Neuronal stem cell (in vitro differentiated cells): ENCODE results near the gene TMEM30B.

ENCODE experiments used
- DNase-seq: peaks from one replicate; pipeline ENCODE4 v3.0.0-alpha.2; 2013; ENCODE audit warnings: low spot score
- H2AFZ ChIP-seq: one replicate; pipeline ENCODE4 v1.6.1; 2013; ENCODE audit warnings: mild to moderate bottlenecking, low read length, inconsistent platforms
- H2AK5ac ChIP-seq: 2 replicates; pipeline ENCODE4 v1.6.1; 2013; ENCODE audit warnings: low read depth, mild to moderate bottlenecking, inconsistent platforms, low read length, moderate library complexity, mixed read lengths
- H2BK120ac ChIP-seq: 2 replicates; pipeline ENCODE4 v1.6.1; 2013; ENCODE audit warnings: low read depth, mild to moderate bottlenecking, inconsistent platforms, low read length, moderate library complexity, mixed read lengths
- H2BK12ac ChIP-seq: one replicate; pipeline ENCODE4 v1.6.1; 2013; ENCODE audit warnings: low read length, inconsistent platforms
- H2BK15ac ChIP-seq: 2 replicates; pipeline ENCODE4 v1.6.1; 2013; ENCODE audit warnings: mild to moderate bottlenecking, low read length, inconsistent platforms, mixed read lengths
- H2BK5ac ChIP-seq: one replicate; pipeline ENCODE4 v1.6.1; 2013; ENCODE audit warnings: inconsistent platforms, mild to moderate bottlenecking, low read length, moderate library complexity
- H3K14ac ChIP-seq: one replicate; pipeline ENCODE4 v1.6.1; 2013; ENCODE audit warnings: low read length, inconsistent platforms
- H3K18ac ChIP-seq: 2 replicates; pipeline ENCODE4 v1.6.1; 2013; ENCODE audit warnings: low read length, inconsistent platforms
- H3K23ac ChIP-seq: 2 replicates; pipeline ENCODE4 v1.6.1; 2013; ENCODE audit warnings: low read depth, mild to moderate bottlenecking, mixed read lengths, low read length, inconsistent platforms; ENCODE audit not compliant: poor library complexity
- H3K27ac ChIP-seq: replicated peaks from 3 replicates; pipeline ENCODE4 v1.5.1; 2013; ENCODE audit warnings: low read length, inconsistent platforms
- H3K27me3 ChIP-seq, 3 experiments: 2 replicates each; pipeline ENCODE4 v1.6.1; 2013; ENCODE audit warnings: low read length in 3 of 3, mild to moderate bottlenecking in 2 of 3, inconsistent platforms in 1 of 3, low read depth in 1 of 3, mixed read lengths in 1 of 3, moderate library complexity in 1 of 3; ENCODE audit not compliant: control insufficient read depth in 3 of 3, insufficient read depth in 3 of 3
- H3K36me3 ChIP-seq, 2 donors: replicated peaks in 1 of 2; 2 replicates each; pipeline ENCODE4 v1.6.1; 2013; ENCODE audit warnings: low read length in 2 of 2; ENCODE audit not compliant: control insufficient read depth in 2 of 2, insufficient read depth in 2 of 2
- H3K4ac ChIP-seq: 2 replicates; pipeline ENCODE4 v1.6.1; 2013; ENCODE audit warnings: inconsistent platforms, mild to moderate bottlenecking, low read length, moderate library complexity
- H3K4me1 ChIP-seq, 2 donors: 1 replicate in 1 of 2; 2 replicates in 1 of 2; pipeline ENCODE4 v1.6.1; 2013; ENCODE audit warnings: low read length in 2 of 2, low read depth in 1 of 2; ENCODE audit not compliant: control insufficient read depth in 2 of 2, insufficient read depth in 1 of 2
- H3K4me2 ChIP-seq: one replicate; pipeline ENCODE4 v1.6.1; 2013; ENCODE audit warnings: mild to moderate bottlenecking, low read length, inconsistent platforms; ENCODE audit not compliant: insufficient read depth, poor library complexity, severe bottlenecking
- H3K4me3 ChIP-seq, 2 donors: 2 replicates each; pipeline ENCODE4 v1.5.1; 2013; ENCODE audit warnings: low read length in 2 of 2, mild to moderate bottlenecking in 2 of 2, inconsistent platforms in 1 of 2, moderate library complexity in 1 of 2
- H3K79me1 ChIP-seq: one replicate; pipeline ENCODE4 v1.6.1; 2013; ENCODE audit warnings: low read depth, mild to moderate bottlenecking, inconsistent platforms, low read length, moderate library complexity
- H3K9ac ChIP-seq: one replicate; pipeline ENCODE4 v1.6.1; 2013; ENCODE audit warnings: mild to moderate bottlenecking, low read depth, low read length, inconsistent platforms; ENCODE audit not compliant: poor library complexity
- H3K9me3 ChIP-seq, 2 donors: replicated peaks in 1 of 2; 2 replicates each; pipeline versions ENCODE3 to v1.6.1; 2013; ENCODE audit warnings: low read length in 2 of 2, mild to moderate bottlenecking in 2 of 2, inconsistent platforms in 1 of 2, low read depth in 1 of 2, mixed read lengths in 1 of 2, moderate library complexity in 1 of 2; ENCODE audit not compliant: control insufficient read depth in 2 of 2, insufficient read depth in 1 of 2
- H4K8ac ChIP-seq: one replicate; pipeline ENCODE4 v1.6.1; 2013; ENCODE audit warnings: low read depth, mild to moderate bottlenecking, inconsistent platforms, low read length, moderate library complexity
- H4K91ac ChIP-seq: one replicate; pipeline ENCODE4 v1.6.1; 2013; ENCODE audit warnings: low read length, low read depth, mild to moderate bottlenecking, inconsistent platforms; ENCODE audit not compliant: poor library complexity
- WGBS, 2 donors: extraction: QIAGEN DNeasy Blood & Tissue Kit; methylation state at CpG; one replicate each; pipeline ENCODE4 v1.1.7; 2013; ENCODE audit warnings: missing lambda C conversion rate in 2 of 2, mixed read lengths in 1 of 2; ENCODE audit not compliant: insufficient read length in 2 of 2, insufficient replicate concordance in 1 of 2; ENCODE audit errors: extremely low coverage in 2 of 2; 5-methylcytosine and 5-hydroxymethylcytosine counted together

The TMEM30B gene

DNA sequence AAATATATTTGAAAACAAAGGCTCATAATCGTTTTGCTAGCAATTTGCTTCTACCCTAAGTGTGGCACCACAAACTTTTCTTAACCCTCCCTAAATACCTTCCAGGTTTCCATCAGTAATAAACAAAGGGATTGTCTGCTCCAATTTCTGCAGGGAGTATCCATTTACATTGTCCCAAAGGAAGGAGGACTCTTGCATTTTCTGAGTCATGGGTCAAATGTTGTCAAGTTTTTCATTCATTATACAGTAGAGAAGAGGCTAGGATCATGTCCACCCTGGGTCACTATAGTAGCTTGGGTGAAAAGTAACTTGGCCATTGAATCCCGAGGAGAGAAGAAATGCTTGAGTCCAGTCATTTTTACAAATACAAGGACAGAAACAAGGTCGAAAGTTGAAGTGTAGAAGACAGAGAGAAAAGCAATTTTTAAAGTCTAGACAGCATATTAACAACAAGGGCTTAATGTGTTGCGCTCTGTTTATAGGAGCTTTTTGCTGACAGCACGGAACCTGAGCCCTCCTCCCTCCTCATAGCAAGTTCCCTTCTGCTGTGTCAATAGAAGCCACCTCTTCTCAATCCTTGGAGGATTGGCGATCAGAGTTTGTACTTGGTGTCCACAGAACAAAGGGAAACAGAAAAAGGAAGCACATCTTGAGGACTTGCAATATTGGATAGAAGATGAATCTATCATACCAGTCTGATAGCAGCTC, 53.1 kb downstream of the TMEM30B start:
- Histone ChIP-seq H4K8ac (no peak overlapping the region), H3K18ac (no peak overlapping the region), H3K27me3 (no peaks in the 10 kb centered on the region), H3K79me1 (no peaks in the 10 kb centered on the region), H3K4ac (no peak overlapping the region), H3K9me3 (peaks cover 0 to 2% of the 10 kb centered on the region in 2 donors), H2BK15ac (no peak overlapping the region), H3K4me2 (no peak overlapping the region), H4K91ac (no peak overlapping the region), H3K14ac (no peak overlapping the region), H2AK5ac (no peak overlapping the region), H3K23ac (no peak overlapping the region), H3K4me3 (no peak overlapping the region), H2BK5ac (no peak overlapping the region), H2AFZ (no peak overlapping the region), H3K4me1 (peaks cover 0 to 7% of the 10 kb centered on the region in 2 donors), H2BK120ac (no peak overlapping the region), H3K27ac (no peak overlapping the region), H3K9ac (no peak overlapping the region), H3K36me3 (no peaks in the 10 kb centered on the region), H2BK12ac (no peak overlapping the region)
- DNase-seq: no peak
- WGBS, 2 donors: no CpG with 5 or more reads among the region's 6 CpGs
